Measurements from ENCODE around the gene HNRNPL. TPM values are rescaled to one million over a fixed set of nuclear protein-coding genes. Genes with fewer than 3 reads are reported as not detected.

Gene HNRNPL
- total and polyA plus RNA-seq, 9 of the 15 experiments (the other 6 are each of a cell fraction or from before 2014, with no cell fraction given) = 39.5 to 610 (median 299) TPM

GRCh38 chr19:38849860-38850435, at the start of gene HNRNPL (continued):
- no peak; a peak in 1 of 4 replicates for TF ChIP-seq ZMIZ1 (IDR thresholded peaks at IDR 0.05; ENCODE audit: low read depth in 2 of 2, low read length in 2 of 2)
- no peak for TF ChIP-seq SAFB (IDR thresholded peaks at IDR 0.05; ENCODE audit: borderline replicate concordance, low read depth, low read length)
- no peak for TF ChIP-seq TFAM (CRISPR knock-in tag; conservative IDR thresholded peaks at IDR 0.05)
- TF ChIP-seq ZNF311 (CRISPR knock-in tag; IDR thresholded peaks at IDR 0.05) = no peak
- TF ChIP-seq ZNF146 (CRISPR knock-in tag; IDR thresholded peaks at IDR 0.05; ENCODE audit: unreplicated experiment) = no peak
- TF ChIP-seq FOXO4 (CRISPR knock-in tag; IDR thresholded peaks at IDR 0.05) = no peak
- no peak for TF ChIP-seq ZNF766 (CRISPR knock-in tag; conservative IDR thresholded peaks at IDR 0.05)
- no peak for TF ChIP-seq IRF2 (CRISPR knock-in tag; IDR thresholded peaks at IDR 0.05)
- TF ChIP-seq RBM22 (IDR thresholded peaks at IDR 0.05; ENCODE audit: low read depth, low read length, poor library complexity, severe bottlenecking) = peak; percentile 72
- peak in 1 of 2 experiments; percentile 50; a peak in 1 of 4 replicates for TF ChIP-seq TBL1XR1 (IDR thresholded peaks at IDR 0.05; ENCODE audit: low read length in 2 of 2)
- no peak for TF ChIP-seq ZNF274 (IDR thresholded peaks at IDR 0.05; ENCODE audit: borderline replicate concordance, low read depth, low read length)
- peak in 1 of 2 experiments; percentile 41 for TF ChIP-seq E2F6 (IDR thresholded peaks at IDR 0.05; ENCODE audit: borderline replicate concordance in 1 of 2, extremely low read depth in 1 of 2, insufficient read depth in 1 of 2, insufficient read length in 1 of 2, low read depth in 1 of 2, low read length in 1 of 2, poor library complexity in 1 of 2, severe bottlenecking in 1 of 2)
- TF ChIP-seq NCOA2 (IDR thresholded peaks at IDR 0.05; ENCODE audit: partially characterized antibody in 2 of 2) = no peak
- no peak for TF ChIP-seq ZNF785 (CRISPR knock-in tag; IDR thresholded peaks at IDR 0.05)
- no peak; the same call in none of the 2 replicates for TF ChIP-seq HMGXB4 (CRISPR knock-in tag; IDR thresholded peaks at IDR 0.05)
- no peak for TF ChIP-seq FOXA1 (IDR thresholded peaks at IDR 0.05; ENCODE audit: borderline replicate concordance)
- TF ChIP-seq NFYB (IDR thresholded peaks at IDR 0.05; ENCODE audit: extremely low read depth, insufficient read length) = peak; percentile 92
